Measurements from ENCODE around the gene POLR2C.

DNA sequence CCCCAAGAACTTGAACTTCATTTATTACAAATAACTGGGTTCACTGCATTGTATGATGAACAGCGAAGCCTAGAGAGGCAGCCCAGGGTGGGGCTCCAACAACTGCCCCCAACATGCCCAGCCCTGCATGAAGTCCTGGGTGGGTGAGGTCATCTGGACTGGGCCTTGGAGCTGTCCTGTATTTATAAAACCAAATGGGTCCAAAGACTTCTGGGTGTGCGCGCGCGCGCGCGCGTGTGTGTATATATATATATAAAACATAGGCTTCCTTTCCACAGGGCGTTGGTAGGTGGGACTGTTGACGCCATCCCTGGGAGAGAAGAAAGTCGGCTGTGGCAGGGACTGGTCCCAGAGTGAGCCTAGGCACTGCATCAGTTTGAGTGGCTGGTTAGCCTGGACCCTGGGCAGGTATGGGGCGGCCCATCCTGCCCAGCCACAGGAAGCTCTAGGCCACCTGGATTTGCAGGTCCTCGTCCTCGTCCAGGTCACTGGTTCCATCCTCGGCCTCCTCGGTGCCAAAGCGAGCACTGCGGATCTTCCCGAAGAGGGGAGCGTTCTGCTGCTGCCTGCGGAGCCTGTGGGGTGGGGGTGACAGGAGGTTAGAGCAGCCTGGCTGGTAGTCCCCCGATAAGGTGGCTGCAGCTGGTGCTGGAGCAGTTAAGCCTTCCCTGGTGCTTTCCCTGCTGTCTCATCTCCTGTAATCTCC, 50.0 kb downstream of the POLR2C start:
- no peak for TF ChIP-seq POLR2A (IDR thresholded peaks at IDR 0.05)
- TF ChIP-seq, protein P1, sequence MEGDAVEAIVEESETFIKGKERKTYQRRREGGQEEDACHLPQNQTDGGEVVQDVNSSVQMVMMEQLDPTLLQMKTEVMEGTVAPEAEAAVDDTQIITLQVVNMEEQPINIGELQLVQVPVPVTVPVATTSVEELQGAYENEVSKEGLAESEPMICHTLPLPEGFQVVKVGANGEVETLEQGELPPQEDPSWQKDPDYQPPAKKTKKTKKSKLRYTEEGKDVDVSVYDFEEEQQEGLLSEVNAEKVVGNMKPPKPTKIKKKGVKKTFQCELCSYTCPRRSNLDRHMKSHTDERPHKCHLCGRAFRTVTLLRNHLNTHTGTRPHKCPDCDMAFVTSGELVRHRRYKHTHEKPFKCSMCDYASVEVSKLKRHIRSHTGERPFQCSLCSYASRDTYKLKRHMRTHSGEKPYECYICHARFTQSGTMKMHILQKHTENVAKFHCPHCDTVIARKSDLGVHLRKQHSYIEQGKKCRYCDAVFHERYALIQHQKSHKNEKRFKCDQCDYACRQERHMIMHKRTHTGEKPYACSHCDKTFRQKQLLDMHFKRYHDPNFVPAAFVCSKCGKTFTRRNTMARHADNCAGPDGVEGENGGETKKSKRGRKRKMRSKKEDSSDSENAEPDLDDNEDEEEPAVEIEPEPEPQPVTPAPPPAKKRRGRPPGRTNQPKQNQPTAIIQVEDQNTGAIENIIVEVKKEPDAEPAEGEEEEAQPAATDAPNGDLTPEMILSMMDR (IDR thresholded peaks at IDR 0.05): no peak

All from lower leg skin (tissue), 3 donors.